ENCODE data around the gene TRAM2.

TRAM2 gene

DNA sequence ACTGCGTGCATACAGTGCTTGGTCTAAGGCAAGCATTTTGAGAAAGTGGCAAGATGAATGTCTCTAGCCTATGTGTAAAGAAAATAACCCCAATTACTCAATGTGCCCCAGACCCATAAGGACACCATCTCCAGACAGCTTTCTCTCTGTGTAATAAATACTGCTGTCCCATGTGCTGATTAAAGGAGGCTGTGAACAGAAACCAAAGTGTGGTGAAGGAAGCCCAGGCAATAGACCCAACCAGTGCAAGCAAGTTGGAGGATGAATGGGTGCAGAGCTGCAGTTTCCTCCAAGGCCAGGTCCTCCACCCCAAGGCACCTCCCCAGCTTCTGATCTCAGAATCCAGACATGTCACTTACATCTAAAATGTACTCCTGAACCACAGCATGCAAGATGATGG is 60.6 kb downstream of the TRAM2 start:
- H3K79me2 ChIP-seq (ENCODE audit: insufficient read depth, low read length) = no peaks in the 10 kb centered on the region
- no peak overlapping the region for H3K27ac ChIP-seq (ENCODE audit: low read depth, low read length)
- no peaks in the 10 kb centered on the region for H3F3A ChIP-seq (ENCODE audit: insufficient read depth)
- H3K9me3 ChIP-seq (ENCODE audit: insufficient read depth, low read length) = no peaks in the 10 kb centered on the region
- no peak overlapping the region for H3K4me3 ChIP-seq (ENCODE audit: insufficient read depth, low read length, poor library complexity, severe bottlenecking)
- no peak overlapping the region for H2AFZ ChIP-seq (ENCODE audit: low read depth, low read length, severe bottlenecking)
- no peak overlapping the region for H3K9ac ChIP-seq (ENCODE audit: low read length)
- H3K4me2 ChIP-seq (ENCODE audit: low read depth, low read length, poor library complexity, severe bottlenecking) = no peak overlapping the region
- H3K27me3 ChIP-seq (ENCODE audit: low read length) = no peaks in the 10 kb centered on the region
- H3K36me3 ChIP-seq (ENCODE audit: low read length) = no peaks in the 10 kb centered on the region
- H3K9me2 ChIP-seq (replicated peaks; ENCODE audit: insufficient read depth, low read length) = no peaks in the 10 kb centered on the region
- no peak for TF ChIP-seq EZH2phosphoT487 (conservative IDR thresholded peaks at IDR 0.05; ENCODE audit: low read length)
- TF ChIP-seq, protein P1, sequence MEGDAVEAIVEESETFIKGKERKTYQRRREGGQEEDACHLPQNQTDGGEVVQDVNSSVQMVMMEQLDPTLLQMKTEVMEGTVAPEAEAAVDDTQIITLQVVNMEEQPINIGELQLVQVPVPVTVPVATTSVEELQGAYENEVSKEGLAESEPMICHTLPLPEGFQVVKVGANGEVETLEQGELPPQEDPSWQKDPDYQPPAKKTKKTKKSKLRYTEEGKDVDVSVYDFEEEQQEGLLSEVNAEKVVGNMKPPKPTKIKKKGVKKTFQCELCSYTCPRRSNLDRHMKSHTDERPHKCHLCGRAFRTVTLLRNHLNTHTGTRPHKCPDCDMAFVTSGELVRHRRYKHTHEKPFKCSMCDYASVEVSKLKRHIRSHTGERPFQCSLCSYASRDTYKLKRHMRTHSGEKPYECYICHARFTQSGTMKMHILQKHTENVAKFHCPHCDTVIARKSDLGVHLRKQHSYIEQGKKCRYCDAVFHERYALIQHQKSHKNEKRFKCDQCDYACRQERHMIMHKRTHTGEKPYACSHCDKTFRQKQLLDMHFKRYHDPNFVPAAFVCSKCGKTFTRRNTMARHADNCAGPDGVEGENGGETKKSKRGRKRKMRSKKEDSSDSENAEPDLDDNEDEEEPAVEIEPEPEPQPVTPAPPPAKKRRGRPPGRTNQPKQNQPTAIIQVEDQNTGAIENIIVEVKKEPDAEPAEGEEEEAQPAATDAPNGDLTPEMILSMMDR (IDR thresholded peaks at IDR 0.05; ENCODE audit: insufficient read depth, low read length, poor library complexity, severe bottlenecking) = no peak
- H4K20me1 ChIP-seq (ENCODE audit: low read depth, low read length) = no peaks in the 10 kb centered on the region

DNA sequence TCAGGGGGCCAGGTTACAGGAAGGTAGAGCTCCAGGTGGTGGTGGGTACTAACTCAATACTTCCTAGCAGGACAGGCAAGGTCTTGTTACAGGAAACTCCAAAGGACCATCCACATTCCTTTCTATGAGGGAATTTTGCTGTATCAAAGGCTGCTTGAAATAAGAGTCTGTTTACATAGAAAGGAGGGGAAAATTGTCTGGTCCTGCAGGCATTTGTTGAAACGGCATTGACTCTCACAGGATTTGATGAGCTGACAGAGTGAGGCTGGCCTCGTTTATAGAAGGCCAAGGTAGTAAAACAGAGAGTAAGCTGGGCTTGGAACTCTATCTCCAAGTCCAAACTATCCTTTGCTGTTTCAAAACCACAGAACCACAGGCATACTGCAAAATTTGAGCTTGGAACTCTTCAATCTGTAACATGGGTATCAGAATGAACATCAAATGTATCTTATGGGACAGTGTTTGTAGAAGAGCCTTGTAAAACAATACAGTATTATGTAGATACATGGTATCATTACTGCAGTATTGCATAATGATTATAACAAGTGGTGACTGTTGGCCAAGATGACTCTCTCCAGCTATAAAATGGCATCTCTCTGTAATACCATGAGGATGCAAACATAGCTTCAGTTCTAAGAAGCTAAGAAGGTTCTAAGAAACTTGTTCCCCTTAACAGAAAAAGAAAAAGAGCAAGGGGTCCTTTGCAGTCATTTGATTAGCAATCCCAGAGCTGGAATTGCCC is 61.5 kb downstream of the TRAM2 start:
- TF ChIP-seq EZH2phosphoT487 (conservative IDR thresholded peaks at IDR 0.05; ENCODE audit: low read length) = no peak
- TF ChIP-seq, protein P1 (IDR thresholded peaks at IDR 0.05; ENCODE audit: insufficient read depth, low read length, poor library complexity, severe bottlenecking) = no peak
- Histone ChIP-seq H3F3A (ENCODE audit: insufficient read depth) (no peaks in the 10 kb centered on the region), H3K36me3 (ENCODE audit: low read length) (no peaks in the 10 kb centered on the region), H4K20me1 (ENCODE audit: low read depth, low read length) (no peaks in the 10 kb centered on the region), H3K27me3 (ENCODE audit: low read length) (no peaks in the 10 kb centered on the region), H3K9me3 (ENCODE audit: insufficient read depth, low read length) (no peaks in the 10 kb centered on the region), H3K4me3 (ENCODE audit: insufficient read depth, low read length, poor library complexity, severe bottlenecking) (no peak overlapping the region), H2AFZ (ENCODE audit: low read depth, low read length, severe bottlenecking) (no peak overlapping the region), H3K27ac (ENCODE audit: low read depth, low read length) (no peak overlapping the region), H3K9ac (ENCODE audit: low read length) (no peak overlapping the region), H3K9me2 (replicated peaks; ENCODE audit: insufficient read depth, low read length) (no peaks in the 10 kb centered on the region), H3K79me2 (ENCODE audit: insufficient read depth, low read length) (no peaks in the 10 kb centered on the region), H3K4me2 (ENCODE audit: low read depth, low read length, poor library complexity, severe bottlenecking) (no peak overlapping the region)

DNA sequence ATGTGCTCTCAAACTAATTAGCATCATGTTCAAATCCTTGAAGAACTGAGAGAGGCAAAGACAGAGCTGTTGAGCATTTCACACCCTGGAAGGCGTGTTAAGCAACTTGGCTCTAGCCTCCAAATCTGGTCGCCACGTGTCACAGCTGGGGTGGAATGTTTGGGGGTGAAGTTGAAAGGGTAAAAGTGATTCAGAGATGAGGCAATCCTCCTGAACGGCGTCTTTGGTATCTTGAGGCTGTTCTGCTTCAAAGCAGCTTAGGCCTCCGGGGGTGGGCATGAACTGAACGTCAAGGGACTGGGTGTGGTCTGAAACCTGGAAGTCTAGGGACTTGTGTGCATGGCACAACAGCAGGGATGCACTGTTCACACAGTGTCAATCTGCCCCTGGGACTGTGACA is 62.3 kb downstream of the TRAM2 start:
- no peak overlapping the region for H3K4me3 ChIP-seq (ENCODE audit: insufficient read depth, low read length, poor library complexity, severe bottlenecking)
- H2AFZ ChIP-seq (ENCODE audit: low read depth, low read length, severe bottlenecking) = no peak overlapping the region
- no peaks in the 10 kb centered on the region for H3F3A ChIP-seq (ENCODE audit: insufficient read depth)
- no peaks in the 10 kb centered on the region for H3K9me2 ChIP-seq (replicated peaks; ENCODE audit: insufficient read depth, low read length)
- H4K20me1 ChIP-seq (ENCODE audit: low read depth, low read length) = no peaks in the 10 kb centered on the region
- H3K79me2 ChIP-seq (ENCODE audit: insufficient read depth, low read length) = no peaks in the 10 kb centered on the region
- TF ChIP-seq, protein P1 (IDR thresholded peaks at IDR 0.05; ENCODE audit: insufficient read depth, low read length, poor library complexity, severe bottlenecking) = no peak
- TF ChIP-seq EZH2phosphoT487 (conservative IDR thresholded peaks at IDR 0.05; ENCODE audit: low read length) = no peak
- H3K9me3 ChIP-seq (ENCODE audit: insufficient read depth, low read length) = no peaks in the 10 kb centered on the region
- H3K27me3 ChIP-seq (ENCODE audit: low read length) = no peaks in the 10 kb centered on the region
- no peak overlapping the region for H3K27ac ChIP-seq (ENCODE audit: low read depth, low read length)
- no peak overlapping the region for H3K4me2 ChIP-seq (ENCODE audit: low read depth, low read length, poor library complexity, severe bottlenecking)
- H3K9ac ChIP-seq (ENCODE audit: low read length) = no peak overlapping the region
- H3K36me3 ChIP-seq (ENCODE audit: low read length) = no peaks in the 10 kb centered on the region
